ENCODE measurements around the gene MYO1C.
"Not testable (repeated sequence)": the region's sequence is repeated elsewhere in the genome, so short reads cannot be mapped to it uniquely, and the experiment has no call there.

The MYO1C gene

DNA sequence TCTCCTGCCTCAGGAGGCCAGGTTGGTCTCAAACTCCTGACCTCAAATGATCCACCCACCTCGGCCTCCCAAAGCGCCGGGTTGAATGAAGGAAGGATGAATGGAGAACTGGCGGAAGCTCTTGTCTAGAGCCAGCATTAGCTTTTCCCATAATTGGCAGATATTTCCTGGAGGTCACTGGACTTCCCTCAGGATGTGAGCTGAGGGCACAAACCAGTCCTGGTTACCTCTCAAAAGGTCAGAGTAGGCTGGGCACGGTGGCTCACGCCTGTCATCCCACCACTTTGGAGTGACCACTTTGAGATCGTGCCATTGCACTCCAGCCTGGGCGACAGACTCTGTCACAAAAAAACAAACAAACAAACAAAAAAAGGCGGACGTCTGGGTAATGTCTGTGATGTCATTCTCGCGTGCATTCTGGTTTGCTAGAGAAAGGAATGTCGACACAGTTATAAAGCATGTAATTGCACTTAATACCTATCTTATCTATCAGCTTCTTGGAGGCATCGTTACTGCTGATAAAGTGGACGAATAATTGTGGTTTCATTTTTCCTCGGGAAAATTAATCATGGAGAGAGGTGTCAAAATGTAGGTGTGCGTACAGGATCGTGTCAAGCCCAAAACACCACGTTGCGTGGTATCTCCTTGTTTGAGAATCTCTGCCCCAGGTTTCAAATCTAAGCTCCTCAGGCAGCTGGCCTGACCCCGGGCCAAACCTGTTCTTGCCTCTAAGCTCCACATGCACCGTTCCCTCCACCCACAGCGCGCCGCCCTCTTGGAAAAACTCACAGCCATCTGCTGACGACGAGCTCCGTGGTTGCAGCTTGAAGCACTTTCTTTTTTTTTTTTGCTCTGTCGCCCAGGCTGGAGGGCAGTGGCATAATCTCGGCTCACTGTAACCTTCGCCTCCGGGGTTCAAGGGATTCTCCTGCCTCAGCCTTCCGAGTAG is 30.0 kb downstream of the MYO1C start:
- DNase-seq (ENCODE audit: low read depth), result no peak

DNA sequence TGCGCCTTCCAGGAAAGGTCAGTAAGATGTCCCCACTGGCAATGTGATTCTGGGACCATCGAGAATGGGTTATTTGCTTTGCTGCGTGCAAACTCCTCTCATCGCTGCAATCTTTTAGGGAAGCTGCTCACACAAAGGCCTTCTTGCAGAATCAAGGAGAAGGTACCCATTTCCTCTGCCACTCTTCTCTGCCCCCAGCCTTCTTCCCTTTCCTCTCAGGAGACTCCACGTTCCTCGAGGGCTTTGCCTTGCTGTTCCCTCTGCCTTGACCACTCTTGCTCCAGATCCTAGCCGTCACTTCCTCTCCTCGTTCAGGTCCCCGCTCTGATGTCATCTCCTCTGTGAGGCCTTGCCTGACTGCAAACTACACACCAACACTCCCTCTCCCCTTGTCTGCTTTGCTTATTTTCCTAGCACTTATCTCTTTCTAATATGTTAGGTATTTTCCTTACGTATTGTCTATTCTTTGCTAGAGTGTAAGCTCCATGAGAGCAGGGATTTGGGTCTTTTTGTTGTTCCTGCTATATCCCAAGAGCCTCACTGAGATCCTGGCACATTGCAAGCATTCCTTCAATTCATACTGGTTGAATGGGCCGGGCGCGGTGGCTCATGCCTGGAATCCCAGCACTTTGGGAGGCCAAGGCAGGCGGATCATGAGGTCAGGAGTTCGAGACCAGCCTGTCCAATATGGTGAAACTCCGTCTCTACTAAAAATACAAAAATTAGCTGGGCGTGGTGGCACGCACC is 31.1 kb downstream of the MYO1C start:
- no peak for DNase-seq (ENCODE audit: low read depth)

GRCh38 chr17:1460233-1460632 is 32.3 kb downstream of the MYO1C start:
- no peak for DNase-seq (ENCODE audit: low read depth)

DNA sequence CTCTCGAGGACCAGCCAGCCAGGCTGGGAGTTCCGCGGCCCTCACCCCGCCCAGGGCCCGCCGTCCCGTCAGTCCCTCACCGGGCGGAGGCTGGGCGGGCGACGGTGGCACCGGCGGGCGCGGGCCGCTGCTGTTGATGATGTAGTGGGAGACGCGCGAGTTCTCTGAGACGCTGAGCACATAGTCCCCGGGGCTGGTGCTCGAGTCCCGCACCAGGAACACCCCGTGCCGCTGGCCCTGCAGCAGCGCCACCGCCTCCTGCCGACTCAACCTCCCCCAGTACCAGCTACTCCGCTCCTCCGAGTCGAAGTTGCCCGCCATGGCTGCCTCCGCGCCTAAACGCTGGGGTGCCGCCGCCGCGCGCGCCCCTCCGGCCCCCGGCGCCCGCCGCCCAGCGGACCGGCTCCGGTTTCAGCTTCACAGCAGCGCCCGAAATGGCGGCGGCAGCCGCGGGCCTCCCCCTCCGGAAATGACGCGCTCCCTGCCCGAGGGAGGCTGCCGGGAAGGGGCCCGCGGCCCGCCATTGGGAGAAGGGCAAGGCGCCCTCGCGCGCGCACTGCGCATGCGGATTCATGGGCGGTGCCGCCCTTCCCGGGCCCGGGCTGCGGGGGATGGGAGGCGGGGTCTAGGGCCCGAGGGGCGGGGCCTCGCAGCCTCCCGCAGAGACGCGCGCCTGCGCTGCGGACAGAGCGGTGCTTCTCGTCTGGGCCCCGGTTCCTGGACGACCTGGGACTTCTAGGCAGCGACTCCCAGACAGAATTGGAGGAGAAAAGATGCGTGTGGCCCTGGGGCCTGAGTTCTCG is 36.5 kb downstream of the MYO1C start, which contains the start of gene CRK:
CRK (minus strand) TSS at position 436 of the 803 bp plus-strand sequence; CDS start at position 321, 115 bp downstream.
- peak; percentile 46 for DNase-seq (ENCODE audit: low read depth)

GRCh38 chr17:1455291-1455796 is 37.1 kb downstream of the MYO1C start:
- DNase-seq (ENCODE audit: low read depth), result peak; percentile 33

DNA sequence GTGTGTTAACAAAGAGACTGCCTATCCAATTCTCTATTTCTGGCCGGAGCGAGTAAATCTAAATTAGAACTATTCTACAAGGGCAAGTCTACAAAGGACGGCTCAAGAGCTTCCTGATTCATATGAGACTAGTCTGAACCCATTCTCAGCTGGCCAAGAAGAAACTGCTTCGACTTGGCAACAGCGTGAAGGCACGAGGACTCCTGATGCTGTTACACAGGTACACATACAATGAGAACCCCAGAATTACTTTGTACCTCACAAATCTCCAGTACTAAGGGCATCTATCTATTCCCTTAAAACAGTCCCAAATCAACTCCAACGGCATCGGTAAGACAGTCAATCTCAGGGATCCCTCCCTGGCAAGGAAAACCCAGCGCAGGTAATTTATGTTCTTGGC is 37.9 kb downstream of the MYO1C start:
- DNase-seq (ENCODE audit: low read depth), result no peak

DNA sequence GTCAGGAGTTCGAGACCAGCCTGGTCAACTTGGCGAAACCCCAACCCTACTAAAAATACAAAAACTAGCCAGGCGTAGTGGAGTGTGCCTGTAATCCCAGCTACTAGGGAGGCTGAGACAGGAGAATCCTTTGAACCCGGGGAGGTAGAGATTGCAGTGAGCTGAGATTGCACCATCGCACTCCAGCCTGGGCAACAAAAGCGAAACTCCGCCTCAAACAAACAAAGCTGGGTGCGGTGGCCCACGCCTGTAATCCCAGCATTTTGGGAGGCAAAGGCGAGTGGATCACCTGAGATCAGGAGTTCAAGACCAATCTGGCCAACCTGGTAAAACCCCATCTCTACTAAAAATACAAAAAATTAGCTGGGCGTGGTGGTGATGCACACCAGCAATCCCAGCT is 38.8 kb downstream of the MYO1C start:
- not testable (repeated sequence) for DNase-seq (ENCODE audit: low read depth)

- DNase-seq (ENCODE audit: low read depth), result no peak
These were observed 39.6 kb downstream of the MYO1C start for GRCh38 chr17:1452836-1453235.

- DNase-seq (ENCODE audit: low read depth), result not testable (repeated sequence)
These were observed 42.2 kb downstream of the MYO1C start for GRCh38 chr17:1450261-1450660.

- no peak for DNase-seq (ENCODE audit: low read depth)
These were observed 43.0 kb downstream of the MYO1C start for GRCh38 chr17:1449412-1449967.

- no peak for DNase-seq (ENCODE audit: low read depth)
These were observed 45.4 kb downstream of the MYO1C start for GRCh38 chr17:1447052-1447451.

- DNase-seq (ENCODE audit: low read depth), result no peak
These were observed 46.3 kb downstream of the MYO1C start for GRCh38 chr17:1446201-1446600.

DNA sequence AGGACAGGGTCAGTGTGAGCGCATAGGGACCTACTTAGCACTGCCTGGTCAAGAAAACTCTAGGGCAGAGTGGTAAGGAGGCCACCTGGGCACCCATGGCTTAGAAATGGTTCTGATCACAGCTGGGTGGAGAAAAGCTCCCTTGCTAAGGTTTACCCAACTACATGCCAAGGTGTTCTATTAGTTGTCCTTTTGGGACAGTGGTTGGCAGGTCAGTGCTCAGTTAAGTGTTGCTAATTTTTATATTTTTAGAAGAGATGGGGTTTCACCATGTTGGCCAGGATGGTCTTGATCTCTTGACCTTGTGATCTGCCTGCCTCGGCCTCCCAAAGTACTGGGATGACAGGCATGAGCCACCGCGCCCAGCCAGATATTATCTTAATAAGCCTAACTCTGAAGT is 46.8 kb downstream of the MYO1C start:
- not testable (repeated sequence) for DNase-seq (ENCODE audit: low read depth)

- not testable (repeated sequence) for DNase-seq (ENCODE audit: low read depth)
These were observed 49.8 kb downstream of the MYO1C start for GRCh38 chr17:1442721-1443120.

DNA sequence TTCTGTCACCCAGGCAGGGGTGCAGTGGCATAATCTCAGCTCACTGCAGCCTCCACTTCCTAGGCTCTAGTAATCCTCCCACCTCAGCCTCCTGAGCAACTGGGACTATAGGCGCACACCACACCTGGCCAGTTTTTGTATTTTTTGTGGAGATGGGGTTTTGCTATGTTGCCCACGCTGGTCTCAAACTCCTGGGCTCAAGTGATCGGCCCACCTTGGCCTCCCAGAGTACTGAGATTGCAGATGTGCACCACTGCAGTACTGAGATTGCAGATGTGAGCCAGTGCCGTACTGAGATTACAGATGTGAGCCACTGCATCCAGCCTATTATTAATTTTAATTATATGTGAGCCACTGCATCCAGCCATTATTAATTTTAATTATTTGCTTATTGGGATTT is 50.3 kb downstream of the MYO1C start:
- no peak for DNase-seq (ENCODE audit: low read depth)

- DNase-seq (ENCODE audit: low read depth), result no peak
These were observed 51.6 kb downstream of the MYO1C start for GRCh38 chr17:1440921-1441320.

- no peak for DNase-seq (ENCODE audit: low read depth)
These were observed 53.8 kb downstream of the MYO1C start for GRCh38 chr17:1438593-1439083.

- no peak for DNase-seq (ENCODE audit: low read depth)
These were observed 57.2 kb downstream of the MYO1C start for GRCh38 chr17:1435326-1435725.

- no peak for DNase-seq (ENCODE audit: low read depth)
These were observed 58.3 kb downstream of the MYO1C start for GRCh38 chr17:1434150-1434549.

DNA sequence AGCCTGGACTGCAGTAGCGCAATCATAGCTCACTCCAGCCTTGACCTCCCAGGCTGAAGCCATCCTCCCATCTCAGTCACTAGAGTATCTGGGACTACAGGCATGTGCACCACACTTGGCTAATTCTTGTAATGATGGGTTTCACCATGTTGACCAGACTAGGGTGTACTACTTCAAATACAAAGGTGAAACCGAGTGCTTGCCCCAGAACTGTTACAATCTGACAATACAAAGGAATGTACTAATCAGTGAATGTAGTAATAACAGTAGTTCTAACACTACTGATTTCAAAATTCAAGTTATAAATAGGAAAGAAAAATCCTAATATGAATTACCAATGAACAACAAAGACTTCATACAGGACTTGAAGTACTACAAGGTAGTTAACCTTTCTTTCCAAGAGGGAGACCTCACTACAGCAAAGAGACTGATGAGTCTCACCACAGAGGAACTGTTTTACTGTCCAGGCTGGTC is 60.8 kb downstream of the MYO1C start:
- no peak for DNase-seq (ENCODE audit: low read depth)

DNA sequence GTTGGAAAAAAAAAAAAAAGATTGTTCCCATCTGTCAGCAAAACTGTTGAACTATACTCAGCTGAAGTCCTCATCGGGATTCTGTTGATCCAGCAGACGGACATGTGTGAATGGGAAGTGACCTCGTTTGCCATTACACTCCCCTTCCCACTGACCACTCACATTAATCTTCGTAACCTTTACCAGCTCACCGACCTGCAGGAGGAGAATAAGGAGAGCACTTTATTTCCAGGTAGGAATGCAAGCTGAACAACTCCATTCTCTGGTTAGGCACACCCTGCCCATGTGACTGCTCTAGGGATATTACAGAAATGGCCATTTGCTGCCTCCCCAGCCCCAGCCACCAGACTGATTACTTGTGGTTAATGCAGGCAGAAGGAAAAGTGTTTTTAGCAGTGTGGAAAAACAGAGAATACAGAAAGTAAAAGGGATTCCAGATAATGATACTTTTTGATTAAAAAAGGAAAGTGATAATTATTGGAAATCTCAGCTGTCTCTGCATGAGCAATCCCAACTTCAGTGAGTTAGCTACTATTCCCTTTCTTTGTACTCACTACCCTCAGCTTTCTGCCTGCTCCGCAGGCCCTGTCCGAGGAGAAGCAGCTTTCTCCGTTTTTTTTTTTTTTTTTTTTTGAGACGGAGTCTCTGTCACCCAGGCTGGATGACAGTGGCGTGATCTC is 68.9 kb downstream of the MYO1C start:
- DNase-seq (ENCODE audit: low read depth), result no peak

Measured in HS-27A (cell line).